ENCODE data around the gene TTC13.
"Not testable (repeated sequence)": the region's sequence is repeated elsewhere in the genome, so short reads cannot be mapped to it uniquely, and the experiment has no call there.

TTC13 gene

DNA sequence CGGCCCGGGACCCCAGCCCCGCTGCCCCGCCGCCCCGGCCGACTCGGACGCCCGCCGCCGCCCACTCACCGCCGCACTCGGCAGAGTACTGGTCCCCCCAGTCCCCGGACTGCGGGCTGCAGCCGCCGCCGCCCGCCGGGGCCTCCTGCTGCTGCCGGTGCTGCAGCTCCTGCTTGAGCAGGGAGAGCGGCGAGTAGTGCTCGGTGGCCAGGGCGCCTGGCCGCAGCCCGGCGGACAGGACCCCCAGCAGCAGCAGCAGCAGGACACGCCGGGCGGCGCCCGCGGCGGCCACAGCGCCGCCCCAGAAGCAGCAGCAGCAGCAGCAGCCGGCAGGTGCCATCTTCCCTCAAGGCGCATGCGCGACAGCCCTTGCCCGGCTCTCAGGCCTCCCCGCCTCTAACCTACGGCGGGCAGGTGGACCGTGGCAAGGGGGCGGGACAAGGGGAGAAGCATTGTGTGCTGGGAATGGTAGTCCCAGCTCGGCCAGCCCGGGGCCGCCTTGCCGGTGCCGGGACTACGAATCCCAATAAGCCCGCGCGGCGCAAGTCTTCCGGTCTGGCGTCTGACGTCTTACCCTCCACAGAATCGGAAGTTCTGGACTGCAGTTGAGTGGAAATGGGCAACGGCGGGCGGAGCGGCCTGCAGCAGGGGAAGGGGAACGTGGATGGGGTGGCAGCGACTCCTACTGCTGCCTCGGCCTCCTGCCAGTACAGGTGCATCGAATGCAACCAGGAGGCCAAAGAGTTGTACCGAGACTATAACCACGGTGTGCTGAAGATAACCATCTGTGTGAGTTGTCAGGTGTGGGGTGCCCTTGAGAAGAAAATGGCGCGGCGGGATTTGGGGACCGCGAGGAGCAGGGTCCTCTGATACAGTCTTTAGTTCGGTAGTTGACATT is at the start of gene TTC13, which contains the start of gene ARV1:
Gene TTC13, minus strand, starts transcription at position 371 of the 898 bp plus-strand sequence. Its CDS starts 31 bp downstream, at position 340.
Gene ARV1, plus strand, starts transcription at position 604 of the 898 bp plus-strand sequence. Its CDS starts 12 bp downstream, at position 616.
- peak; percentile 96 to 97 for DNase-seq

GRCh38 chr1:231027971-231028370 is 49.3 kb upstream of the TTC13 start:
- DNase-seq = no peak

- no peak for DNase-seq
Observed at GRCh38 chr1:231027136-231027925, 48.7 kb upstream of the TTC13 start.

DNA sequence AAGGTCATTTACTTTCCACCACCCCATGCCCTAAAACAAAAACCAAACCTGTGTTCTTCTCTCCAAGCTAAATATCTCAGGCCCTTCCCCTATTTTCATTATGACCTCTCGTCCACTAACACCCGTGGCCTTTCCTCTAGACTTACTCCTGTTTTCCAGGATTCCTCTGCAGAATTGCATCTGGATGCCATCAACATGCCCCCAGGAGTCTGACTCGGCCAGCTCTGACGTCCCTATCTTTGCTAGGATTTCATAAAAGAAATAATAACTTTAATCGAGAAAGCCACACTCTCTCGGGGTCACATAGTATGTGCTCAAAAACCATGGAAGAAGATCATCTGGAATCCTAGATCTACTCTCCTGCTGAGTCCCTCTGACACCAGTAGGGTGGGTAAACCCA is 47.9 kb upstream of the TTC13 start:
- no peak for DNase-seq

GRCh38 chr1:231023150-231023549 is 44.5 kb upstream of the TTC13 start:
- DNase-seq = no peak

- DNase-seq = not testable (repeated sequence)
Observed at GRCh38 chr1:231022543-231022942, 43.9 kb upstream of the TTC13 start.

DNA sequence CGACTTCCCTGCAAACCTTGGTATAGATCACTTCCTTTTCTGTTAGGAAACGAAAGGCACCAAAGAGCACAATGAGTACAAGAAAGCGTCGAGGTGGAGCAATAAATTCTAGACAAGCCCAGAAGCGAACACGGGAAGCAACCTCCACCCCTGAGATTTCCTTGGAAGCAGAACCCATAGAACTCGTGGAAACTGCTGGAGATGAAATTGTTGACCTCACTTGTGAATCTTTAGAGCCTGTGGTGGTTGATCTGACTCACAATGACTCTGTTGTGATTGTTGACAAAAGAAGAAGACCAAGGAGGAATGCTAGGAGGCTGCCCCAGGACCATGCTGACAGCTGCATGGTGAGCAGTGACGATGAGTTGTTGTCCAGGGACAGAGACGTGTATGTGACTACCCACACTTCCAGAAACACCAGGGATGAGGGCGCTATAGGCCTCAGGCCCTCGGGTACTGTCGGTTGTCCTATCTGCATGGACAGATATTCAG is 42.9 kb upstream of the TTC13 start:
- DNase-seq = no peak

GRCh38 chr1:231020816-231021215 is 42.2 kb upstream of the TTC13 start:
- no peak for DNase-seq

- peak in 1 of 2 experiments; percentile 30 for DNase-seq
Observed at GRCh38 chr1:231020139-231020601, 41.5 kb upstream of the TTC13 start.

DNA sequence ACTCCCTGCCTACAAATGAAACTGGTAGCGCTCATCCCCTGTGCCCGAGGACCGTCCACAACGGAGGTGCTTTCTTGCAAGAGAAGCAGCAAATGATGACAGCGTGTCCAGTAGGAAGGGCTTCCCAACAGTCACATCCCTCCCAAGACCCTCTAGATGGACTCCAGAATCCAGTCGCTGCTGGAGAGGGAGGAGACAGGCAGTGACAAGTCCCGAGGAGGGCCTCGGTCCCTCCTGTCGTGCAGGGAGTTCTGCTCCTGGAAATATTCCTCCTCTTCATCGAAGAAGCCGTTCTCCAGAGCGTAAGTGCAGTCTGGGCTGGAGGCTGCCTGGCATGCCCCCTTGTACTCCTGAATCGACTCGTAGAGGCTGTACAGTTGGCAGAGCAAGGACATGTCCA is 41.0 kb upstream of the TTC13 start:
- DNase-seq = no peak

DNA sequence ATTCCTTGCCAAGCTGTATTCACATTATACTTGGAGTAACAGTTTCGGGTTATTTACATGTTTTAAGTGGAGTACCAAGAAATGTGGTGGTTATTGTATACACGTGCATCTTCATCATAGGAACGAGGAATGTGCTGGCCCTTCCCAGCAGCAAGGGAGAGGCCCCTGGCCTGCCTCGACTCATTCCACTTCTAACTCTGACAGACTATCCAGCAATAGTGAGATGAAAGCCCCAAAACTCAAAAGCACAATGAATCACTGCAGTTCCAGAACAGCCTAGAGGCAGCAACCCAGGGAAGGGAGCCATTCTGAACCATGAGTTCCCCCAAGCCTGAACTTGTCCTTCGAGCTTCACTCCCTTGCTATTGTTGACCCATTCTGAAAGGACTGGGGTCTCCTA is 38.3 kb upstream of the TTC13 start:
- DNase-seq = no peak

- DNase-seq = no peak
Observed at GRCh38 chr1:231016234-231016633, 37.6 kb upstream of the TTC13 start.

DNA sequence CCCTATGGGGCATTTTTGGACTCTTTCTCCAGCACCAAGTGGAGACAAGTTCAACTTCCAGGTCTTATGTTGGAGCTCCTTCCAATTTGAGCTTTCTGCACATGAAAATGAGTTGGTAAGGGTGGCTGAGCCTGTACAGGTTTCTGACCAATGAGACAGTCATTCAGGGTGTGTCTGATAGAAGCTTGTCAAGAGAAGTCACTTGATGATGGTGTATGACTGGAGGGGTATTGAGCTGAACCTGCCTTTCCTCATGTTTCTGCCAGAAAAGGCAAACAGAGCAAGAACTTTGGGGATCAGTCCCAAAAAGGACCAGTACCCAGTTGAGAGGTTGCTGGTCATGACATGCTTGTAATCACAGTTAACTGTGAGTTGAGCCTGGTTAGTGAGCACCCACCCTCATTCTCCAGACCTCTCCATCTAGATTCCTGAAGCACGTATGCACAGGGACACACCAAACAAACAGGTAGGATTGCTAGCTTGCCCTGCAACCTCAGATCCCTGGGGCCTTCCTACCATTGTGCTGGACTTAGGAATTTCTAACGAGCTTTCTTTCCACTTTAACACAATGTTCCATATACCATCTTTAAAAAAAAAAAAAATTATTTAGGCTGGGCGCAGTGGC is 34.8 kb upstream of the TTC13 start:
- no peak for DNase-seq

DNA sequence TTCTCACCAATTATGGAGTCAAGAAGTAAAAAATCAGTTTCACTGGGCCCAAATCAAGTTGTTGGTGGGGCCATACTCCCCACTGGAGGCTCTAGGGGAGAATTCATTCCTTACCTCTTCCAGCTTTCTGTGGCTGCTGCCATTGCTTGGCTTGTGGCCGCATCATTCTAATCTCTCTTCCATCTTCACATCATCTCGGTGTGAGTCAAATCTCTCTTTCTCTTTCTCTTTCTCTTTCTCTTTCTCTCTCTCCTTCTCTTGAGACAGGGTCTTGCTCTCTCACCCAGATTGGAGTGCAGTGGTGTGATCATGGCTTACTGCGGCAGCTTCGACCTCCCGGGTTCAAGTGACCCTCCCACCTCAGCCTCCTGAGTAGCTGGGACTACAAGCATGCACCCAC is 33.3 kb upstream of the TTC13 start:
- no peak for DNase-seq

- no peak for DNase-seq
Observed at GRCh38 chr1:231011360-231011759, 32.7 kb upstream of the TTC13 start.

GRCh38 chr1:231007535-231007934 is 28.9 kb upstream of the TTC13 start:
- DNase-seq = not testable (repeated sequence)

DNA sequence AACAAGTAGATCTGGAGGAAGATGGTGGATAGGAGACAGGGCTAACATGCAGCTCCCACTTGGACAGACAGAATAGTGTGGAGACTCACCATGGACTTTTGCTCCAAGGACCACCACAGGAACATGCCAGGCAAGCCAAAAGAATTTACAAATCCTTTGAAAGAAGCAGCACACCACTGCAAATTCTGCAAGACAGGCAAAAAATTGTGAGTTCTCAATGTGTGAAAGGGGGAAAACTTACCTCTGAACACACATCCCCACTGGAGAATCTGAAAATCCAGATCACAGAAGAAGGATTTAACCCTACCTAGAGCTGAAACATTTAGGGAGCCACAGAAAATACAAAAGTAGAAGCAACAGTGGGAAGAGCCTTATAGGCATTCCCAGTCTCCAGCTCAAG is 23.2 kb upstream of the TTC13 start:
- no peak for DNase-seq

- no peak for DNase-seq
Observed at GRCh38 chr1:231000639-231001038, 22.0 kb upstream of the TTC13 start.

GRCh38 chr1:231000201-231000600 is 21.5 kb upstream of the TTC13 start:
- DNase-seq = no peak

DNA sequence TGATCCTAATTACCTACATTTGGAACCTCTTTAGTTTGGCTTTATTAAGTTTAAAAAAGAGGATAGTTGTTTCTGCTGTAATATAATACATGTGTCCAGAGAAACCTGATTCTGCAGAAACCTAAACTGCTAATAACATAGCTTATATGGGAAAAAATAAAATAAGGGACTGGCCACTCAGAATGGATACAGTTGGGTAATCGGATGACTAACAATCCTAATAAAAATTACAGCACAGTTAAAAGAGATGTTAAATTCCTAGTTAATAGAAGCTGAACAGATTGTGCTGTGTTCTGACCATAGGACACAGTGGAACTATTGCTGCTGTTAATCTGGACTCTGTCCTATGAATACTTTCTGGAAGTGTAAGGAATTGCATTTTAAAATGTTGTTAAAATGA is 16.2 kb upstream of the TTC13 start:
- no peak for DNase-seq

DNA sequence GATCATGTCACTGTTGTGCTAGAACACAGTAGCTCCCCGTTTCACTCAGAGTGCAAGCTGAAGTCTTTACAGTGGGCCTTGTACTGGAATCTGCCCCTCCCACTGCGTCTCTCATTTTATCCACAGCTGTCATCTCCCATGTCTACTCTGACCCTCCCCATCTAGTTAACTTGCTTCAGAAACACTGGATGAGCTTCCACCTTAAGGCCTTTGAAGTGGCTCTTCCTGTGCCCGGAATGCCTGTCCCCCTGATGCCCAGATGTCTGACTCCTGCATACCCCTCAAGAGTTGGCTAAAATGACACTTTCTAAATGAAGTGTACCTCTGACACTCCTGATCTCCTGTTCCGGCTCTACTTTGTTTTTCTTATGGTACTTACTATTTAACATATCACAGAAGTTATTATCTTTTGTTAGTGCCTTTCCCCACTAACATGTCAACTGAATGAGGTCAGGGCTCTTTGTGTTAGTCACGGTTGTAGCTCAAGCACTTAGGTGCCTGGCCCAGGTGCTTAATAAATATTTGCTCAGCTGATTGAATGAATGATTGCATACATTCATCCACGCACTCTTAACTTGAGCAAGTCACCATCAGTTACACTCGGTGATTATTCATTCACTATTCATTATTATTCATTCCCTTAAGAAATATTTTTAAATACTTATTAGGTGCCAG is 13.6 kb upstream of the TTC13 start:
- no peak for DNase-seq

GRCh38 chr1:230987448-230987847 is 8.8 kb upstream of the TTC13 start:
- DNase-seq = no peak
